ENCODE measurements around the gene RECQL5. TPM values are rescaled to one million over a fixed set of nuclear protein-coding genes. Genes with fewer than 3 reads are reported as not detected.

Gene RECQL5
- total and polyA plus RNA-seq, 7 experiments from 2014 or later = 12.4 to 76.5 (median 43.5) TPM

GRCh38 chr17:75683583-75683982, 16.6 kb upstream of the RECQL5 start:
- H3K4me3 ChIP-seq (ENCODE audit: low read length) = no peak overlapping the region
- no peaks in the 10 kb centered on the region for H3K9me3 ChIP-seq (ENCODE audit: control insufficient read depth in 2 of 3, low read length in 3 of 3)
- no peak overlapping the region for H3K4me3 Mint-ChIP-seq
- H3K4me1 Mint-ChIP-seq = peaks cover 17 to 48% (median 43%) of the 10 kb centered on the region in 7 donors
- intact Hi-C loops (cut with micrococcal nuclease) = no loop called here
- ATAC-seq (no peak), DNase-seq (no peak)
- H3K27me3 Mint-ChIP-seq = no peaks in the 10 kb centered on the region
- no peaks in the 10 kb centered on the region for H3K9me3 Mint-ChIP-seq
- ChIA-PET CTCF (interaction anchor here (0.6 to 1.6 kb wide), 4 partner anchors 9 to 426 kb away, joined by 3 to 6 read pairs (median 3); no protein-coding TSS in a partner anchor), POLR2A (interaction anchor here (0.8 to 1.3 kb wide), 2 partner anchors 8 to 17 kb away, joined by 4 read pairs; partner anchors contain the start of gene RECQL5)
- H3K27me3 ChIP-seq (ENCODE audit: control insufficient read depth in 2 of 2, insufficient read depth in 2 of 2, low read length in 2 of 2) = no peaks in the 10 kb centered on the region
- peaks cover 0 to 10% of the 10 kb centered on the region in 2 donors for H3K4me1 ChIP-seq (ENCODE audit: control insufficient read depth in 2 of 2, insufficient read depth in 2 of 2, low read length in 2 of 2)
- peaks cover 0 to 37% (median 10%) of the 10 kb centered on the region in 3 experiments for H3K36me3 ChIP-seq (ENCODE audit: control insufficient read depth in 2 of 3, insufficient read depth in 3 of 3, low read length in 3 of 3)
- H3K27ac ChIP-seq (ENCODE audit: low read depth, low read length) = no peak overlapping the region
- H3K27ac Mint-ChIP-seq = peak overlapping the region in 1 of 9 donors; percentile 13
- peaks cover 0 to 21% (median 0%) of the 10 kb centered on the region in 5 donors for H3K36me3 Mint-ChIP-seq

GRCh38 chr17:75681289-75681688, 14.3 kb upstream of the RECQL5 start:
- Histone ChIP-seq H3K36me3 (ENCODE audit: control insufficient read depth in 2 of 3, insufficient read depth in 3 of 3, low read length in 3 of 3) (peaks cover 0 to 49% (median 13%) of the 10 kb centered on the region in 3 experiments), H3K27me3 (ENCODE audit: control insufficient read depth in 2 of 2, insufficient read depth in 2 of 2, low read length in 2 of 2) (no peaks in the 10 kb centered on the region), H3K4me1 (ENCODE audit: control insufficient read depth in 2 of 2, insufficient read depth in 2 of 2, low read length in 2 of 2) (no peaks in the 10 kb centered on the region), H3K27ac (ENCODE audit: low read depth, low read length) (no peak overlapping the region), H3K9me3 (ENCODE audit: control insufficient read depth in 2 of 3, low read length in 3 of 3) (no peaks in the 10 kb centered on the region), H3K4me3 (ENCODE audit: low read length) (no peak overlapping the region)
- ATAC-seq (no peak), DNase-seq (no peak)
- H3K4me3 Mint-ChIP-seq = no peak overlapping the region
- H3K9me3 Mint-ChIP-seq = no peaks in the 10 kb centered on the region
- H3K36me3 Mint-ChIP-seq = peaks cover 0 to 24% (median 0%) of the 10 kb centered on the region in 5 donors
- POLR2A ChIA-PET = interaction anchor here (0.6 to 0.9 kb wide), 4 partner anchors 57 to 1054 kb away, joined by 3 to 4 read pairs (median 3); no protein-coding TSS in a partner anchor
- CTCF ChIA-PET = interaction anchor here (0.6 to 1.5 kb wide), 3 partner anchors 72 to 1754 kb away, joined by 3 to 6 read pairs (median 3); no protein-coding TSS in a partner anchor
- peak overlapping the region in 1 of 9 donors; percentile 36 for H3K27ac Mint-ChIP-seq
- peaks cover 6 to 32% (median 26%) of the 10 kb centered on the region in 7 donors for H3K4me1 Mint-ChIP-seq
- intact Hi-C loops (cut with micrococcal nuclease) = no loop called here
- no peaks in the 10 kb centered on the region for H3K27me3 Mint-ChIP-seq

DNA sequence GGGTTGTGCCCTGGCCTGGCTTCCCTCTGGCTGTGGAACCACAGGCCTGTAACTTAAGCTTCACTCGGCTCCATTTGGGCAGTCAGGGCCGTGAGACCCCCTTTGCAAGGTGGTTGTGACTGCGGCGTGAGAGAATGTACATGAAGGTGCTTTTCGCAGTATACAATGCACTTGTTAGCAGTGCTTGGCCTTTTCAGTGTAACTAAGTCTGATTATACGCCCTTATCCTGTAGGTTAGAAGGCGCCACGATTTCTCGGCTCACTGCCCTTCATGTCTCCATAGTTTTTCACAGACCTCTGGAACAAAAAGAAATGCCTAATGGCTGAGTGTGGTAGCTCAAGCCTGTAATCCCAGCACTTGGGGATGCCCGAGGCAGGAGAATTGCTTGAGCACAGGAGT, 13.5 kb upstream of the RECQL5 start:
- no peak for DNase-seq
- Mint-ChIP-seq H3K27me3 (no peaks in the 10 kb centered on the region), H3K4me1 (peaks cover 2 to 31% (median 19%) of the 10 kb centered on the region in 7 donors), H3K27ac (no peak overlapping the region), H3K36me3 (peaks cover 0 to 24% (median 0%) of the 10 kb centered on the region in 5 donors), H3K4me3 (no peak overlapping the region), H3K9me3 (no peaks in the 10 kb centered on the region)
- intact Hi-C loops (cut with micrococcal nuclease) = no loop called here
- Histone ChIP-seq H3K4me3 (ENCODE audit: low read length) (no peak overlapping the region), H3K27ac (ENCODE audit: low read depth, low read length) (no peak overlapping the region), H3K9me3 (ENCODE audit: control insufficient read depth in 2 of 3, low read length in 3 of 3) (no peaks in the 10 kb centered on the region), H3K4me1 (ENCODE audit: control insufficient read depth in 2 of 2, insufficient read depth in 2 of 2, low read length in 2 of 2) (no peaks in the 10 kb centered on the region), H3K27me3 (ENCODE audit: control insufficient read depth in 2 of 2, insufficient read depth in 2 of 2, low read length in 2 of 2) (no peaks in the 10 kb centered on the region), H3K36me3 (ENCODE audit: control insufficient read depth in 2 of 3, insufficient read depth in 3 of 3, low read length in 3 of 3) (peaks cover 0 to 49% (median 13%) of the 10 kb centered on the region in 3 experiments)
- POLR2A ChIA-PET = no interaction called here
- CTCF ChIA-PET = interaction anchor here (0.6 to 1.3 kb wide), 3 partner anchors 47 to 80 kb away, joined by 3 to 6 read pairs (median 3); partner anchors contain the start of gene SMIM5
- no peak for ATAC-seq

DNA sequence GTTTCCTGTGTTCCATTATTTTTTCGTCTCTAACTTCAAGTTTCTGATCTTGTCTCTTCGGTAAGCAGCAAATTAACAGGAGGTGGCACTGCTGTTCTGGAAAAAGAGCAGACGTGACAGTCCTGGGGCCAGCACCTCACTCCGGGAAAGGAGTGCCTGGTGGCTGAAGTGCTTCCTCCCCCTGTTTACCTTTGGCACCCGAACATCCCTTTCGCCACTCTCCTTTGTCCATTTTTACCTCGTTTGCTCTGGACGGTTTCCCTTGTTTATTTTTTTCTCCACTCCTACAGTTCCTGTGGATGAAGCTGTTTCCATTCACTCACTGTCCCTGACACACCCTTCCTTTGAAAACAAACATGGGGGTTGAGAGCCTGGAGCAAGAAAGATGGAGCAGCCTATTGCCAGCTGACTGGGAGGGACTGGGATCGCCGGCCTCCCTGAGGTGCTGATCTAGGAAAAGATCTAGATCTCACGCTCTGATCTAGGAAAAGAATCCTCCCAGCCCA, 12.8 kb upstream of the RECQL5 start:
- no peak overlapping the region for H3K27ac ChIP-seq (ENCODE audit: low read depth, low read length)
- DNase-seq (no peak), ATAC-seq (no peak)
- Mint-ChIP-seq H3K27me3 (no peaks in the 10 kb centered on the region), H3K4me1 (peaks cover 0 to 28% (median 21%) of the 10 kb centered on the region in 7 donors), H3K36me3 (peaks cover 0 to 20% (median 0%) of the 10 kb centered on the region in 5 donors), H3K9me3 (no peaks in the 10 kb centered on the region), H3K27ac (no peak overlapping the region), H3K4me3 (no peak overlapping the region)
- H3K4me1 ChIP-seq (ENCODE audit: control insufficient read depth in 2 of 2, insufficient read depth in 2 of 2, low read length in 2 of 2) = no peaks in the 10 kb centered on the region
- CTCF ChIA-PET = interaction anchor here (0.6 to 1.3 kb wide), 3 partner anchors 47 to 79 kb away, joined by 3 to 6 read pairs (median 3); partner anchors contain the start of gene SMIM5
- H3K9me3 ChIP-seq (ENCODE audit: control insufficient read depth in 2 of 3, low read length in 3 of 3) = no peaks in the 10 kb centered on the region
- intact Hi-C loops (cut with micrococcal nuclease) = no loop called here
- H3K4me3 ChIP-seq (ENCODE audit: low read length) = no peak overlapping the region
- POLR2A ChIA-PET = no interaction called here
- H3K36me3 ChIP-seq (ENCODE audit: control insufficient read depth in 2 of 3, insufficient read depth in 3 of 3, low read length in 3 of 3) = peaks cover 0 to 45% (median 13%) of the 10 kb centered on the region in 3 experiments
- H3K27me3 ChIP-seq (ENCODE audit: control insufficient read depth in 2 of 2, insufficient read depth in 2 of 2, low read length in 2 of 2) = no peaks in the 10 kb centered on the region

DNA sequence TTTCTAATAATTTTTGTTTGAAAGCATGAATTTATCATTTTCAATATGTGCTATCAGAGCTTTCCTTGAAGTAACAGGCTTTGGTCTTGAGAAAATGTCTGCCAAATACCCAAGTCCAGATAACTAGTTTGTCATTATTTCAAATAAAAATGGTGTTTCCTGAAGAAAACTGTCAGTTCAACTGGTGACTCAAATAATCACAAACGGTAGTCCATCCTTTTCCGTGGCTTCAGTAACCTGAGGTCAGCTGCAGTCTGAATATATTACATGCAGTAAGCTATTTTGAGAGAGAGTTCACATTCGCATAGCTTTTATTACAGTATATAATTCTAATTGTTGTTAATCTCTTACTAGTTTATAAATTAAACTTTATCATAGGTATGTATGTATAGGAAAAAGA, 9.5 kb upstream of the RECQL5 start:
- H3K27ac Mint-ChIP-seq = peak overlapping the region in 3 of 9 donors; percentile 13 to 77 (median 32)
- intact Hi-C loops (cut with micrococcal nuclease) = no loop called here
- H3K4me1 ChIP-seq (ENCODE audit: control insufficient read depth in 2 of 2, insufficient read depth in 2 of 2, low read length in 2 of 2) = no peaks in the 10 kb centered on the region
- DNase-seq (no peak), ATAC-seq (no peak)
- no peaks in the 10 kb centered on the region for H3K9me3 Mint-ChIP-seq
- peaks cover 0 to 15% (median 12%) of the 10 kb centered on the region in 7 donors for H3K4me1 Mint-ChIP-seq
- H3K27me3 ChIP-seq (ENCODE audit: control insufficient read depth in 2 of 2, insufficient read depth in 2 of 2, low read length in 2 of 2) = no peaks in the 10 kb centered on the region
- H3K9me3 ChIP-seq (ENCODE audit: control insufficient read depth in 2 of 3, low read length in 3 of 3) = no peaks in the 10 kb centered on the region
- H3K27me3 Mint-ChIP-seq = no peaks in the 10 kb centered on the region
- ChIA-PET POLR2A (no interaction called here), CTCF (interaction anchor here (1.2 to 8.7 kb wide), 3 partner anchors 10 to 109 kb away, joined by 3 to 97 read pairs (median 4); partner anchors contain the start of genes RECQL5 and SAP30BP)
- peaks cover 0 to 62% (median 24%) of the 10 kb centered on the region in 3 experiments for H3K36me3 ChIP-seq (ENCODE audit: control insufficient read depth in 2 of 3, insufficient read depth in 3 of 3, low read length in 3 of 3)
- no peak overlapping the region for H3K4me3 ChIP-seq (ENCODE audit: low read length)
- H3K36me3 Mint-ChIP-seq = peaks cover 0 to 21% (median 0%) of the 10 kb centered on the region in 5 donors
- H3K27ac ChIP-seq (ENCODE audit: low read depth, low read length) = no peak overlapping the region
- H3K4me3 Mint-ChIP-seq = no peak overlapping the region

GRCh38 chr17:75673487-75673886, 6.5 kb upstream of the RECQL5 start:
- Histone ChIP-seq H3K36me3 (ENCODE audit: control insufficient read depth in 2 of 3, insufficient read depth in 3 of 3, low read length in 3 of 3) (peaks cover 6 to 63% (median 23%) of the 10 kb centered on the region in 3 experiments), H3K27ac (ENCODE audit: low read depth, low read length) (no peak overlapping the region), H3K4me3 (ENCODE audit: low read length) (no peak overlapping the region), H3K27me3 (ENCODE audit: control insufficient read depth in 2 of 2, insufficient read depth in 2 of 2, low read length in 2 of 2) (no peaks in the 10 kb centered on the region), H3K4me1 (ENCODE audit: control insufficient read depth in 2 of 2, insufficient read depth in 2 of 2, low read length in 2 of 2) (peaks cover 0 to 8% of the 10 kb centered on the region in 2 donors), H3K9me3 (ENCODE audit: control insufficient read depth in 2 of 3, low read length in 3 of 3) (no peaks in the 10 kb centered on the region)
- Mint-ChIP-seq H3K36me3 (peaks cover under 1 to 26% (median 10%) of the 10 kb centered on the region in 5 donors), H3K9me3 (no peaks in the 10 kb centered on the region), H3K27ac (no peak overlapping the region), H3K4me3 (no peak overlapping the region), H3K4me1 (peaks cover 11 to 25% (median 20%) of the 10 kb centered on the region in 7 donors), H3K27me3 (no peaks in the 10 kb centered on the region)
- DNase-seq = no peak
- ChIA-PET CTCF (interaction anchor here (0.6 to 8.7 kb wide), 7 partner anchors 11 to 80 kb away, joined by 3 to 97 read pairs (median 6); no protein-coding TSS in a partner anchor), POLR2A (interaction anchor here (0.5 to 0.6 kb wide), 2 partner anchors 403 to 415 kb away, joined by 3 to 4 read pairs; partner anchors contain the start of gene MIF4GD)
- ATAC-seq = no peak
- intact Hi-C loops (cut with micrococcal nuclease) = no loop called here

Measured in naive thymus-derived CD4-positive, alpha-beta T cell (primary cell).